ENCODE data around the gene UTF1. TPM values are rescaled to one million over a fixed set of nuclear protein-coding genes. Genes with fewer than 3 reads are reported as not detected.
"Not testable (repeated sequence)": the region's sequence is repeated elsewhere in the genome, so short reads cannot be mapped to it uniquely, and the experiment has no call there.

Gene UTF1
- total RNA-seq, 1 donor from 2014 or later: not detected

GRCh38 chr10:133231946-133232574, 2.0 kb downstream of the UTF1 start:
- H3K27ac Mint-ChIP-seq: no peak overlapping the region
- peaks cover 80% of the 10 kb centered on the region for H3K27me3 Mint-ChIP-seq (ENCODE audit: low read depth)
- no peak for DNase-seq (ENCODE audit: low spot score in 2 of 2, unreplicated experiment in 2 of 2)
- H3K36me3 Mint-ChIP-seq: no peaks in the 10 kb centered on the region
- no peak overlapping the region for H3K4me3 Mint-ChIP-seq
- no peak for TF ChIP-seq CTCF (IDR thresholded peaks at IDR 0.05; ENCODE audit: unreplicated experiment)
- peaks cover 14% of the 10 kb centered on the region for H3K4me1 Mint-ChIP-seq
- no peaks in the 10 kb centered on the region for H3K9me3 Mint-ChIP-seq

DNA sequence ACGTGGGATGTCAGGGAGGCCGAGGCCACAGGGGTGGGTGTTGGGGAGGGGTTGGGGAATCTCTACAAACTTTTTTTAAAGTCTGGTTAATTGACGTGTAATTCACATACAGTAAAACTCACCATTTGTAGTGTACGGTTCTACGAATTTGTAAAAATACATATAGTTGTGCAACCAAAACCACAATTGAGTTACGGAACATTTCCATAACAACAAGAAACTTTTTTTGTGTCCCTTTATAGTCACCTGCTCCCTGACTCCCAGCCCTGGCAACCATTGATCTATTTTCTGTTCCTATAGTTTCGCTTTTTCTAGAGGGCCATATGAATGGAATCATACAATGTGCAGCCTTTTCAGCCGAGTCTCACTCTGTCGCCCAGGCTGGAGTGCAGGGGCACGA, 4.8 kb downstream of the UTF1 start:
- not testable (repeated sequence) for H3K4me1 Mint-ChIP-seq; H3K4me3 Mint-ChIP-seq; H3K27ac Mint-ChIP-seq; H3K36me3 Mint-ChIP-seq; H3K9me3 Mint-ChIP-seq; DNase-seq (ENCODE audit: low spot score in 2 of 2, unreplicated experiment in 2 of 2)
- peaks cover 80% of the 10 kb centered on the region for H3K27me3 Mint-ChIP-seq (ENCODE audit: low read depth)

- no peaks in the 10 kb centered on the region for H3K9me3 Mint-ChIP-seq
- no peak overlapping the region for H3K27ac Mint-ChIP-seq
- DNase-seq (ENCODE audit: low spot score in 2 of 2, unreplicated experiment in 2 of 2): no peak
- no peaks in the 10 kb centered on the region for H3K36me3 Mint-ChIP-seq
- TF ChIP-seq CTCF (IDR thresholded peaks at IDR 0.05; ENCODE audit: unreplicated experiment): no peak
- peaks cover 8% of the 10 kb centered on the region for H3K4me1 Mint-ChIP-seq
- H3K4me3 Mint-ChIP-seq: no peak overlapping the region
- H3K27me3 Mint-ChIP-seq (ENCODE audit: low read depth): peaks cover 83% of the 10 kb centered on the region
These were observed 5.3 kb downstream of the UTF1 start for GRCh38 chr10:133235265-133235855.

- no peak for TF ChIP-seq CTCF (IDR thresholded peaks at IDR 0.05; ENCODE audit: unreplicated experiment)
- no peak overlapping the region for H3K4me3 Mint-ChIP-seq
- no peaks in the 10 kb centered on the region for H3K9me3 Mint-ChIP-seq
- H3K27ac Mint-ChIP-seq: no peak overlapping the region
- peaks cover 8% of the 10 kb centered on the region for H3K4me1 Mint-ChIP-seq
- no peak for DNase-seq (ENCODE audit: low spot score in 2 of 2, unreplicated experiment in 2 of 2)
- H3K27me3 Mint-ChIP-seq (ENCODE audit: low read depth): peaks cover 85% of the 10 kb centered on the region
- no peaks in the 10 kb centered on the region for H3K36me3 Mint-ChIP-seq
These were observed 5.9 kb downstream of the UTF1 start for GRCh38 chr10:133235932-133236331.

DNA sequence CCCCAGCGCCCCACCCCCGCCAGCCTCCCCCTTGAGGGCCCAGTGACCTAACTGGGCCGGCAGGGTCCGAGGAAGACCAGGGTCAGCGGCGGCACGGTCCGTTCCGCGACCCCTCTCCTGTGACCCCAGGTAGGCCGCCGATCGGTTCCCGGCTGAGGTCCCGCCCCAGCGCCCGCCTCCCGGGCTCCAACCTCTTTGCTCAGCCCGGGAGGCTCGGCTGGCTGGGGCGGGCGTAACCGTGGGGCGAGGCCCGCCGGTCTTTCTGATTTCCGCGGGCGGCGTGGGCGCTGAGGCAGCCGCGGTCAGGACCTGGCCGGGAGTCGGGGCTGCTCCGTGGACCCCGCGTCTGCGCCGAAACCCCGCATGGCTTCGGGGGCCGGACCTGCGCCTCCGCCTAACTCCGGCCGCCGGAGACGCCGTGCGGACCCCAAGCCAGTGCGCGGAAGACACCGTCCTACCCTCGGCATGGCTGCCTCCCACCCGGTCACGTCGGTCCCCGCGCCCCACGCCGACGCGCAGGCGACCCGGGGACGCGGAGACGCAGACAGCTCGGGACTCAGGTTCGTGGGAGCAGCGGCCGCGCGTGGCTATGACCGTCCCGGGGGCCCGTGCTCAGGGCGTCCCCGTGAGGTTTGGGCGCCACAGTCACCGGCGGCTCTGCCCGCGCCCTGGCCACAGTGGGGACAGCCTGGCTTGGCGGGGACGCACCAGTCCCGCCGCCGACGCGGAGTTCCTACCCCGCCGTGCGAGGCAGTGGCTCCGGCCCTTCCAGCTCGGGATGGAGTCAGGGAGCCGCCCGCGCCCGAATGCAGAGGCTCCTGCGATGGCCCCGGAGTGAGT, 6.6 kb downstream of the UTF1 start:
- DNase-seq (ENCODE audit: low spot score in 2 of 2, unreplicated experiment in 2 of 2): no peak
- Mint-ChIP-seq H3K4me3 (no peak overlapping the region), H3K9me3 (no peaks in the 10 kb centered on the region), H3K27ac (no peak overlapping the region), H3K36me3 (no peaks in the 10 kb centered on the region), H3K4me1 (peaks cover 5% of the 10 kb centered on the region), H3K27me3 (ENCODE audit: low read depth) (peaks cover 86% of the 10 kb centered on the region)
- TF ChIP-seq CTCF (IDR thresholded peaks at IDR 0.05; ENCODE audit: unreplicated experiment): no peak

GRCh38 chr10:133237241-133237587, 7.2 kb downstream of the UTF1 start:
- Mint-ChIP-seq H3K9me3 (no peaks in the 10 kb centered on the region), H3K27ac (no peak overlapping the region), H3K36me3 (no peaks in the 10 kb centered on the region), H3K27me3 (ENCODE audit: low read depth) (peaks cover 85% of the 10 kb centered on the region), H3K4me3 (no peak overlapping the region), H3K4me1 (peaks cover 5% of the 10 kb centered on the region)
- no peak for DNase-seq (ENCODE audit: low spot score in 2 of 2, unreplicated experiment in 2 of 2)
- TF ChIP-seq CTCF (IDR thresholded peaks at IDR 0.05; ENCODE audit: unreplicated experiment): no peak

Data from mesothelial cell of epicardium (in vitro differentiated cells).